ENCODE data around the gene SSH2.

SSH2 gene

GRCh38 chr17:29640981-29641642 is 288.9 kb downstream of the SSH2 start:
- no peak overlapping the region for H2AFZ ChIP-seq (ENCODE audit: low read depth)
- no peak overlapping the region for H3K9ac ChIP-seq
- no peaks in the 10 kb centered on the region for H3K79me2 ChIP-seq (ENCODE audit: insufficient read depth, low read depth)
- no peaks in the 10 kb centered on the region for H3K36me3 ChIP-seq (ENCODE audit: insufficient read depth)
- H3K4me2 ChIP-seq = no peak overlapping the region
- no peak overlapping the region for H3K4me3 ChIP-seq (IDR thresholded peaks at IDR 0.05; ENCODE audit: insufficient read depth, low read depth, low read length)
- no peak for TF ChIP-seq CTCF (conservative IDR thresholded peaks at IDR 0.05; ENCODE audit: low read depth, low read length)
- no peak overlapping the region for H3K27ac ChIP-seq
- H4K20me1 ChIP-seq (ENCODE audit: insufficient read depth) = no peaks in the 10 kb centered on the region
- H3K4me1 ChIP-seq (ENCODE audit: low read depth, poor library complexity, severe bottlenecking) = peaks cover 32% of the 10 kb centered on the region
- H3K27me3 ChIP-seq (ENCODE audit: insufficient read depth, low read depth) = no peaks in the 10 kb centered on the region

- H2AFZ ChIP-seq (ENCODE audit: low read depth) = no peak overlapping the region
- no peak for TF ChIP-seq CTCF (conservative IDR thresholded peaks at IDR 0.05; ENCODE audit: low read depth, low read length)
These were observed 289.6 kb downstream of the SSH2 start for GRCh38 chr17:29640413-29640812.

GRCh38 chr17:29633886-29634285 is 296.1 kb downstream of the SSH2 start:
- no peaks in the 10 kb centered on the region for H4K20me1 ChIP-seq (ENCODE audit: insufficient read depth)
- H3K9ac ChIP-seq = no peak overlapping the region
- no peaks in the 10 kb centered on the region for H3K79me2 ChIP-seq (ENCODE audit: insufficient read depth, low read depth)
- no peak overlapping the region for H3K4me2 ChIP-seq
- no peaks in the 10 kb centered on the region for H3K36me3 ChIP-seq (ENCODE audit: insufficient read depth)
- H3K4me1 ChIP-seq (ENCODE audit: low read depth, poor library complexity, severe bottlenecking) = peaks cover 5% of the 10 kb centered on the region
- TF ChIP-seq CTCF (conservative IDR thresholded peaks at IDR 0.05; ENCODE audit: low read depth, low read length) = no peak
- no peak overlapping the region for H3K27ac ChIP-seq
- no peaks in the 10 kb centered on the region for H3K27me3 ChIP-seq (ENCODE audit: insufficient read depth, low read depth)
- no peak overlapping the region for H3K4me3 ChIP-seq (IDR thresholded peaks at IDR 0.05; ENCODE audit: insufficient read depth, low read depth, low read length)
- H2AFZ ChIP-seq (ENCODE audit: low read depth) = no peak overlapping the region

More at GRCh38 chr17:29640413-29640812, 289.6 kb downstream of the SSH2 start:
- Histone ChIP-seq H3K27ac (no peak overlapping the region), H3K4me3 (IDR thresholded peaks at IDR 0.05; ENCODE audit: insufficient read depth, low read depth, low read length) (no peak overlapping the region), H3K9ac (no peak overlapping the region), H3K79me2 (ENCODE audit: insufficient read depth, low read depth) (no peaks in the 10 kb centered on the region), H3K27me3 (ENCODE audit: insufficient read depth, low read depth) (no peaks in the 10 kb centered on the region), H3K4me2 (peak overlapping the region; percentile 49; the same call in 1 of the 2 replicates), H3K4me1 (ENCODE audit: low read depth, poor library complexity, severe bottlenecking) (peaks cover 32% of the 10 kb centered on the region), H4K20me1 (ENCODE audit: insufficient read depth) (no peaks in the 10 kb centered on the region), H3K36me3 (ENCODE audit: insufficient read depth) (no peaks in the 10 kb centered on the region)

GRCh38 chr17:29630630-29631193 is 299.3 kb downstream of the SSH2 start:
- no peaks in the 10 kb centered on the region for H3K27me3 ChIP-seq (ENCODE audit: insufficient read depth, low read depth)
- TF ChIP-seq CTCF (conservative IDR thresholded peaks at IDR 0.05; ENCODE audit: low read depth, low read length) = no peak
- H2AFZ ChIP-seq (ENCODE audit: low read depth) = no peak overlapping the region
- no peak overlapping the region for H3K4me2 ChIP-seq
- H3K4me1 ChIP-seq (ENCODE audit: low read depth, poor library complexity, severe bottlenecking) = no peaks in the 10 kb centered on the region
- H3K4me3 ChIP-seq (IDR thresholded peaks at IDR 0.05; ENCODE audit: insufficient read depth, low read depth, low read length) = no peak overlapping the region
- H3K27ac ChIP-seq = no peak overlapping the region
- no peaks in the 10 kb centered on the region for H3K36me3 ChIP-seq (ENCODE audit: insufficient read depth)
- no peak overlapping the region for H3K9ac ChIP-seq
- no peaks in the 10 kb centered on the region for H3K79me2 ChIP-seq (ENCODE audit: insufficient read depth, low read depth)
- no peaks in the 10 kb centered on the region for H4K20me1 ChIP-seq (ENCODE audit: insufficient read depth)

Measured in KMS-11 (cell line).